Astrocyte of the spinal cord (primary cell): Measurements from ENCODE around the gene FAM163A.

ENCODE experiments used
- DNase-seq: peaks from one replicate; pipeline ENCODE4 v3.0.0; 2011; ENCODE audit warnings: low read depth, low spot score
- H3K4me3 ChIP-seq: 2 replicates; pipeline ENCODE4 v1.5.1; 2011; ENCODE audit warnings: low read depth, mild to moderate bottlenecking, low read length, moderate library complexity
- CTCF ChIP-seq: IDR thresholded peaks from 2 replicates; pipeline ENCODE4 v1.5.1; 2012; ENCODE audit warnings: low read depth, mild to moderate bottlenecking, low read length, inconsistent platforms
- in situ Hi-C: cut with HindIII; loops from 2 replicates; pipeline ENCODE4 v1.10.0; 2017; ENCODE audit warnings: low sequenced_read_pairs

FAM163A gene

GRCh38 chr1:179748772-179749171 lies 5.7 kb downstream of the FAM163A start:
- in situ Hi-C loops: no loop called here
- no peak for DNase-seq
- no peak for TF ChIP-seq CTCF
- H3K4me3 ChIP-seq: no peak overlapping the region

- in situ Hi-C loops: no loop called here
- no peak for TF ChIP-seq CTCF
- no peak overlapping the region for H3K4me3 ChIP-seq
- DNase-seq: no peak
These were observed 7.5 kb downstream of the FAM163A start for GRCh38 chr1:179750630-179751029.

GRCh38 chr1:179753061-179753460 lies 10.0 kb downstream of the FAM163A start:
- no peak overlapping the region for H3K4me3 ChIP-seq
- TF ChIP-seq CTCF: no peak
- in situ Hi-C loops: no loop called here
- no peak for DNase-seq

GRCh38 chr1:179754041-179754624 lies 11.0 kb downstream of the FAM163A start:
- no peak for TF ChIP-seq CTCF
- H3K4me3 ChIP-seq: no peak overlapping the region
- peak; percentile 62 for DNase-seq
- in situ Hi-C loops: no loop called here

DNA sequence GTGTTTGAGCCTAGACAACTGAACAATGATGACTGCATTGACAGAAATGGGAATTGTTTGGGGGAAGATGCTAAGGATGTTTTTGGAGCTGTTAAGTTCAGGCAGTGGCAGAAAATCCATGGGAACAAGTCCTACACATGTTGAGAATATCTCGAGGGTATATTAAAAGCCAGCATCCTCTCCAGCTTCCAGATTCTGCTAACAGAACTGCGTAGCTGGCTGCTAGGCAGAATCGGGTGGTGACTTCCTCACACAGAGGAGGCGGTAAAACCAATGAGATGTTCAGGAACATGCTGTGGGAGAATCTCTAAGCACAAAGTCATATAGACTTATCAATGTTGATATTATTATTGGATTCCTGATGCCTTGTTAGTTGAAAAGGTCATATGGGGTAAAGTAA lies 14.8 kb downstream of the FAM163A start:
- in situ Hi-C loops: no loop called here
- no peak for TF ChIP-seq CTCF
- DNase-seq: no peak
- H3K4me3 ChIP-seq: no peak overlapping the region

- H3K4me3 ChIP-seq: no peak overlapping the region
- TF ChIP-seq CTCF: no peak
- in situ Hi-C loops: no loop called here
- no peak for DNase-seq
These were observed 17.4 kb downstream of the FAM163A start for GRCh38 chr1:179760521-179760920.

DNA sequence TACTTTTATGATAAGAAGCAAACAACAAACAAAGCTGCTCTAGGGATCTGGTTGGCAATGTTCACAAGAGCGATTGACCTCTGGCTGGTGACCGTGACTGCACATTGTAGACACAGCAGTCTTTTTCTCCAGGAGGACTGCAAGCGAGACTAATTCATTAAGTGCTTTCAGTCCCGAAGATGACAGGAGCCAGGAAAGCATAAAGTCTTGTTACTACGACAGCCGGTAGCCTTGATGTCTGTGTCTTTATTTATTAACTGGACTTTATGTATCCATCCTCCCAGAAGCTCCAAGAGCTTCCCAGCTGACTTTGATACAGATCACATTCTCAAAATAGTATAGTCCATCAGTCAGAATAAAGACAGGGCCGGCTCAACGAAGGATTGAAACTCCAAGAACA lies 18.2 kb downstream of the FAM163A start:
- in situ Hi-C loops: no loop called here
- DNase-seq: no peak
- no peak for TF ChIP-seq CTCF

More for the DNA sequence above, 18.2 kb downstream of the FAM163A start:
- no peak overlapping the region for H3K4me3 ChIP-seq
